ENCODE data around the gene LRRC8D.
A peak's percentile ranks its signal among the peaks of the same experiment; 100 is the strongest.

LRRC8D gene

GRCh38 chr1:89941110-89941766 lies 120.4 kb downstream of the LRRC8D start:
- no peak for DNase-seq (ENCODE audit: low spot score)

- no peak for DNase-seq (ENCODE audit: low spot score)
These were observed 121.2 kb downstream of the LRRC8D start for GRCh38 chr1:89942014-89942413.

- DNase-seq (ENCODE audit: low spot score) = no peak
These were observed 122.2 kb downstream of the LRRC8D start for GRCh38 chr1:89942825-89943658.

GRCh38 chr1:89943846-89944781 lies 123.3 kb downstream of the LRRC8D start:
- no peak for DNase-seq (ENCODE audit: low spot score)

- no peak for DNase-seq (ENCODE audit: low spot score)
These were observed 125.1 kb downstream of the LRRC8D start for GRCh38 chr1:89945852-89946476.

- no peak for DNase-seq (ENCODE audit: low spot score)
These were observed 125.7 kb downstream of the LRRC8D start for GRCh38 chr1:89946532-89946931.

- DNase-seq (ENCODE audit: low spot score) = no peak
These were observed 128.0 kb downstream of the LRRC8D start for GRCh38 chr1:89948722-89949345.

GRCh38 chr1:89949991-89950624 lies 129.3 kb downstream of the LRRC8D start:
- DNase-seq (ENCODE audit: low spot score) = no peak

- DNase-seq (ENCODE audit: low spot score) = no peak
These were observed 129.9 kb downstream of the LRRC8D start for GRCh38 chr1:89950703-89951102.

- DNase-seq (ENCODE audit: low spot score) = no peak
These were observed 131.2 kb downstream of the LRRC8D start for GRCh38 chr1:89951766-89952604.

- DNase-seq (ENCODE audit: low spot score) = no peak
These were observed 131.8 kb downstream of the LRRC8D start for GRCh38 chr1:89952605-89953130.

- DNase-seq (ENCODE audit: low spot score) = peak; percentile 66
These were observed 132.3 kb downstream of the LRRC8D start for GRCh38 chr1:89953131-89953626.

GRCh38 chr1:89953929-89954328 lies 133.1 kb downstream of the LRRC8D start:
- no peak for DNase-seq (ENCODE audit: low spot score)

- DNase-seq (ENCODE audit: low spot score) = no peak
These were observed 133.6 kb downstream of the LRRC8D start for GRCh38 chr1:89954401-89954800.

- no peak for DNase-seq (ENCODE audit: low spot score)
These were observed 134.7 kb downstream of the LRRC8D start for GRCh38 chr1:89955311-89956205.

- DNase-seq (ENCODE audit: low spot score) = no peak
These were observed 136.3 kb downstream of the LRRC8D start for GRCh38 chr1:89957107-89957506.

- no peak for DNase-seq (ENCODE audit: low spot score)
These were observed 138.2 kb downstream of the LRRC8D start for GRCh38 chr1:89958851-89959654.

GRCh38 chr1:89959719-89960118 lies 138.9 kb downstream of the LRRC8D start:
- DNase-seq (ENCODE audit: low spot score) = no peak

Data from hematopoietic multipotent progenitor cell treated with erythropoietin and hydrocortisone succinate and interleukin-3 and kit ligand, for 15 days (in vitro differentiated cells).